HG02571 (cell line): ENCODE data around the gene TBC1D1.

ENCODE experiments used
- ATAC-seq: cut with Tn5 transposase; IDR thresholded peaks from one replicate; pipeline ENCODE4 v1.9.1; 2021; ENCODE audit warnings: mild to moderate bottlenecking, moderate library complexity; ENCODE audit not compliant: unreplicated experiment

The TBC1D1 gene

GRCh38 chr4:38136604-38137003 is 245.7 kb downstream of the TBC1D1 start:
- ATAC-seq: no peak

DNA sequence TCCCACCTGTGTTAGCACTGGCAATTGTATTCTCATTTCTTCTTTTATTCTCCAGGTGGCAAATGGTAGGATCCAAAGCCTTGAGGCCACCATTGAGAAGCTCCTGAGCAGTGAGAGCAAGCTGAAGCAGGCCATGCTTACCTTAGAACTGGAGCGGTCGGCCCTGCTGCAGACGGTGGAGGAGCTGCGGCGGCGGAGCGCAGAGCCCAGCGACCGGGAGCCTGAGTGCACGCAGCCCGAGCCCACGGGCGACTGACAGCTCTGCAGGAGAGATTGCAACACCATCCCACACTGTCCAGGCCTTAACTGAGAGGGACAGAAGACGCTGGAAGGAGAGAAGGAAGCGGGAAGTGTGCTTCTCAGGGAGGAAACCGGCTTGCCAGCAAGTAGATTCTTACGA is 246.2 kb downstream of the TBC1D1 start:
- no peak for ATAC-seq

- ATAC-seq: no peak
Measured at GRCh38 chr4:38138363-38138762, 247.5 kb downstream of the TBC1D1 start.

GRCh38 chr4:38139187-38139586 is 248.3 kb downstream of the TBC1D1 start:
- no peak for ATAC-seq

DNA sequence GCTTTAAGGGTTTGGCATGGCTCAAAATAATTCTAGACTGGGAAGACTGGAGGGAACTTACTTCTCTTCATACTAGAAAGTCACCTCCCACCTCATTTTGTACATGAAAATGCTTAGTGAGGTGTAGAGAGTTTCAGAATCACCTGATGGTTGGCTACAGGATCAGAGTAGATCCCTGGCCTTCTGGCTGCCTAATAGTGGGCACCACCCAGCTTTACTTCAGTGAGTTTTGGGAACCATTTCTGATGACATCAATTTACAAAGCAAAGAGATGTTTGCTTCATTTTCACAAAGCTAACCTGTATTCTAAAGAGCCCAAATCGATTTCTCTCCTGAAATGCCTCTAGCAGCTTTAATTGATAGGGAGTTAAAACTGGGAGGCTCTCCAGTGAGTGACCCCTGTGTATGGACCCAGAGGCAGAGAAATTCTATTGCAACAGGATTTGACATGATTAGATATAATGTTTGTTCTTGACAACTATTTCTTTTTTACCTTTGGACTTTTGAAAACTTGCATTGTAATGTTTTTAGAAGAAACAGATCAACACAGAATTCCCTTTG is 249.8 kb downstream of the TBC1D1 start:
- ATAC-seq: no peak

GRCh38 chr4:38141808-38142500 is 251.1 kb downstream of the TBC1D1 start:
- no peak for ATAC-seq

GRCh38 chr4:38144031-38144430 is 253.1 kb downstream of the TBC1D1 start:
- ATAC-seq: no peak

DNA sequence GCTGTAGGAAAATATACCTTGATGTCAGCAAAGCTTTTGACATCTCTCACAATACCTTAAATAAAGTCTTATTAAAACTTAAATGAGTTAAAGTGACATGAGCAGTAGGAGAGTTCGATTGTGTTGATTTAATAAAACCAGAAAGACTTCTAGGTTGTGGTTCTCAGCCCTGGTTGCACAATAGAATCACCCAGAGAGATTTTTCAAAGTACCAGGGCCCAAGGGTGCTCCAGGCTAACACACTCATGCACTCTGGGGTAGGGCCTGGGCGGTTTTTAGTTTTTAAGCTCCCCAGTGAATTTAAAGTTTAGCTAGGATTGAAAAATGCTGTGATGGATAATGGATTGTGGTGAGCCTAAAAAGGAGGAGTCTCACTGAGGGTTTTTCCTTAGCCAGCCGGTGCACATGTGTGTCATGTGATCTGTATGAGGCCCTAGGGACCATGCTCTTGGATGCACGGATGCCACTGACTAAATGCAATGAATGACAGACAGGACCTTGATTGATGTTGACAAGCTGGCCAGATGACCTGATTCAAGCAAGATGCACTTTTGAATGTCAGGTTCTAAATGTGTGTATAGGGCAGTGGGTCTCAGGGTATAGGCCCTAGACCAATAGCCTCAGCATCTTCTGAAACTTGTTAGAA is 254.3 kb downstream of the TBC1D1 start:
- ATAC-seq: no peak

GRCh38 chr4:38145741-38146140 is 254.9 kb downstream of the TBC1D1 start:
- ATAC-seq: no peak

- ATAC-seq: no peak
Measured at GRCh38 chr4:38146383-38146782, 255.5 kb downstream of the TBC1D1 start.

- ATAC-seq: no peak
Measured at GRCh38 chr4:38149472-38149996, 258.6 kb downstream of the TBC1D1 start.

- no peak for ATAC-seq
Measured at GRCh38 chr4:38149997-38150671, 259.2 kb downstream of the TBC1D1 start.

DNA sequence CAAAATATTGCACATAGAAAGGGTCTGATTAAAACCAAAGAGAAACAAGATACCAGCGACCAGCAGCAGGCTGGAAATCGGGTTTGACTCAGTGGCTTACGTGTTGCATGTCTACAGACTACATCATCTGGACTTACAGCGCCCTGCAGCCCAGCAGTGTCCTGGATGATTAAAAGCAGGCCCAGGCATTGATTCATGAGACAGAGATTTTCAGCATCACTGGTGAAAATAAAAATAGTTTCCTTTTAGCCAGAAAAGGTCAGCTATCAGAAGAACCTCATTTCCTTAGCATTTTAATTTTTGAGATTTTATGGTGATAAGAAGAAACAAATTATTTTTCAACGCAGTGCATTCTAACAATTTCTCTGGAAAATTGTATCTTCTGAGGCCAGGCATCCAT is 259.9 kb downstream of the TBC1D1 start:
- no peak for ATAC-seq

- no peak for ATAC-seq
Measured at GRCh38 chr4:38151873-38152272, 261.0 kb downstream of the TBC1D1 start.

DNA sequence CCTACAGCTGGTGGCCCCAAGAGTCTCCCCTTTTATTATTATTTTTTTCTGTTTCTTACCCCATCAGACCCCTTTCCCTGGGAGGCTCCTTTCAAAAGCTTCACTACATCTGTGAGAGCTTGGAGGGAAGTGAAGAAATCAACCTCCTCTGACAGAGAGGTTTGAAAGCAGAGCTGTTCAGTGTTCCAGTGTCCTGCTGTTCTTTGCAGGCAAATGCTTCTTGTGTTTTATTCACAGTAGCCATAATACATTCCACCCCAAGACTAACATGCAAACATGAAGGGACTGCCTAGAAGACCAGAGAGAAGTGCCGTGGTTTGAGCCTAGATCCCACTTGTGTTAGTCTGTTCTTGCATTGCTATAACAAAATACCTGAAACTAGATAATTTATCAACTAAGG is 261.4 kb downstream of the TBC1D1 start:
- no peak for ATAC-seq

DNA sequence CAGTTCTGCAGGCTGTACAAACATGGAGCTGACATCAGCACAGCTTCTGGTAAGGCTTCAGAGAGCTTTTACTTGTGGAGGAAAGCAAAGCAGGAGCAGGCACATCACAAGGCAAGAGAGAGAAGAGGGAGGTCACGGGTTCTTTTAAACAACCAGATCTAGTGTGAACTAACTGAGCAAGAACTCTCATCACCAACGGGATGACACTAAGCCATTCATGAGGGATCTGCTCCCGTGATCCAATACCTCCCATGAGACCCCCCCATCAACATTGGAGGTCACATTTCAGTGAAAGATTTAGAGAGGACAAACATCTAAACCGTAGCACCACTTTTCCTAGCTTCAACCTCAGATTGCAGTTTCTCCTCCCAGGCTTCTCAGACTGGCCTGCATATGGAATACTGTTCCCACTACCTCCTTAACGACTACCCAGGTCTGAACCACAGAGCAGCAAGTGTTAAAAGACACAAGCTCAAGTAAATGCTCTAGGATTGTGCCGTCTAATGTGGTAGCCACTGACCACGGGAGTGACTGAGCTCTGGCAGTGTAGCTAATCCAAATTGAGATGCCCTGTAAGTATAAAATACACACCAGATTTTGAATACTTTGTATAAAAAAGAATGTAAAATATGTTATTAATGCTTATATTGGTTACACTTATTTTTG is 262.0 kb downstream of the TBC1D1 start:
- no peak for ATAC-seq

GRCh38 chr4:38153387-38153760 is 262.5 kb downstream of the TBC1D1 start:
- no peak for ATAC-seq

DNA sequence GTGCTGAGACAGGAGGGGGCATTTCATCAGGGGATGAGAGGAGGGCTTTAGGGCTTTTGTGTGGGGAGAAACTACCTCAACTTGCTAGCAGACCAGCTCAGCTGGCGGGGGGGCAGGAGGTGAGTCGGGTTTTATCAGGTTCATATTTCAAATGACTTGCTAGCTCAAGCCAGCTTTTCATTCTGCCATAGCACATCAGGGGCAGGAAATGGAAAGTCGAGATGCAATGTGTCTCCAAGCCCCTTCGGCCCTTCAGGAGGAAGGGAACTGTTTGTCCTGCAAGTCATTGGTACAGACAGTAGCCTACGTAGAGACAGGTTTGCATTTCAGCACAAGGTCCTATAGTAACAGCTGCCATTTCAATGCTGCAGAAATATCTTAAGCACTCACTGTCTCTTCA is 263.4 kb downstream of the TBC1D1 start:
- ATAC-seq: no peak

DNA sequence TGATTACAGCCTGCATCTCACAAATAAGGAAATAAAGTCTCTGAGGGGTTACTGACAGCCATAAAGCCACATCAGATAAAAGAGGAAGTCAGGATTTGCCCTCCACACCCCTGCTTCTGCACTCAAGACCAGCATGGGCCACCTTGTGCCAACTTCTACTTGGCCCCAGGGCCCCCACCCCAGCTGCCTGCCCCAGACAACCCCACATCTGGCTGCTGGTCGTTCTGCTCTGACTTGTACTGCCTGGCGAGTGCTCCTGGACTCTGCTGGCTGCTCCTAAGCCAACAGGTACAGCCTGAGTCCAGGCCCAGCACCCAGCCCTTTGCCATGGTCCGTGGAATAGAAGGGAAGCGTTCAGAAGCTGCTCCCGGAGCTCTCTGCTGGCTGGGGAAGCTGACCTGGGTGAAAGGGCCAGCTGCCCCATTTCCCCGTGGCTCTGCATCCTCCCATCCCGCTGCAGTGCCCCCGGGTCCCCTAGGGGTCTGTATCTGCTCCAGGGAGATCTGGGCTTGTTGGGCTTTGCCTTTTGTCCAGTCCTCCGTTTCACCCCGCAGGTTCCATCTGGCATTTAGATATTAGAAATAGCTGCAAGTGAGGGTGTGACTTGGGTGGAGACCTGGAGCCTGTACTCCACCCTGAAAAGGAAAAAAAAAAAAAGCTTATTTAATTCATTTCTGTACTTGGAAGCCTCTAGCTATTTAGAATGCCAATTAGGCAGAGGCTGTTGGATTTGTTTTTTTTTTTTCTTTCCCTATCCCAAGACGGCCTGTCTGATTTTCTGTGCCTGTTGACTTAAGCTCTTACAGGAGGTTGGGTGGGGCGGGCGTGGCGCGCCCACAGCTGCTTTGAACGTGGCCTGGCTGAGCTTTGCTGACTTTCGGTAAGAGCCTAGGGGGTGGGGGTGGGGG is 264.1 kb downstream of the TBC1D1 start:
- ATAC-seq: no peak
